Measurements from ENCODE around the gene MAP2K1. TPM values are rescaled to one million over a fixed set of nuclear protein-coding genes. Genes with fewer than 3 reads are reported as not detected.

Gene MAP2K1
- total and polyA plus RNA-seq, 2 of the 4 experiments (the other 2 are of a cell fraction) = 34.7 to 37.8 TPM

DNA sequence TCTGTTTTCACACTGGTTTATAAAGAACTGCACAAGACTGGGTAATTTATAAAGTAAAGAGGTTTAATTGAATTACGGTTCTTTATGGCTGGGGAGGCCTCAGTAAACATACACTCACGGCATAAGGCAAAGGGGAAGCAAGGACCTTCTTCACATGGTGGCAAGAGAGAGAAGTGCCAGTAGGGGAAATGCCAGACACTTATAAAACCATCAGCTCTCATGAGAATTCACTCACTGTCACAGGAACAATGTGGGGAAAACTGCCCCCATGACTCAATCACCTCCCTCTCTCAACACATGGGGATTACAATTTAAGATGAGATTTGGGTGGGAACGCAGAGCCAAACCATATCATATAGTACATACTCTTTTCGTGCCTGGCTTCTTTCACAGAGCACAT lies 42.4 kb downstream of the MAP2K1 start:
- no peak overlapping the region for H4K8ac ChIP-seq (ENCODE audit: low read depth in 2 of 2, low read length in 2 of 2)
- no peak overlapping the region for H2AFZ ChIP-seq (replicated peaks; ENCODE audit: low read length, poor library complexity)
- no peak overlapping the region for H2BK120ac ChIP-seq (ENCODE audit: low read depth, low read length)
- no peak for ATAC-seq (ENCODE audit: low read depth)
- H3K27me3 ChIP-seq (ENCODE audit: control insufficient read depth, insufficient read depth, low read length) = no peaks in the 10 kb centered on the region
- H2BK5ac ChIP-seq (ENCODE audit: low read depth, low read length, poor library complexity, severe bottlenecking) = no peak overlapping the region
- H3K4me1 ChIP-seq (ENCODE audit: control insufficient read depth, insufficient read depth, low read length) = no peaks in the 10 kb centered on the region
- H4K20me1 ChIP-seq (ENCODE audit: insufficient read depth, low read length) = peaks cover 65% of the 10 kb centered on the region
- H4K5ac ChIP-seq (ENCODE audit: low read depth, low read length) = no peak overlapping the region
- peaks cover 53 to 80% of the 10 kb centered on the region in 2 experiments for H3K79me1 ChIP-seq (ENCODE audit: low read depth in 1 of 2, low read length in 2 of 2)
- no peak overlapping the region for H3K4me3 ChIP-seq (ENCODE audit: insufficient read depth, low read depth, low read length)
- H3K9me3 ChIP-seq (ENCODE audit: control insufficient read depth, insufficient read depth, low read length) = no peaks in the 10 kb centered on the region
- intact Hi-C loops (cut with micrococcal nuclease) = no loop called here
- TF ChIP-seq, protein P1, sequence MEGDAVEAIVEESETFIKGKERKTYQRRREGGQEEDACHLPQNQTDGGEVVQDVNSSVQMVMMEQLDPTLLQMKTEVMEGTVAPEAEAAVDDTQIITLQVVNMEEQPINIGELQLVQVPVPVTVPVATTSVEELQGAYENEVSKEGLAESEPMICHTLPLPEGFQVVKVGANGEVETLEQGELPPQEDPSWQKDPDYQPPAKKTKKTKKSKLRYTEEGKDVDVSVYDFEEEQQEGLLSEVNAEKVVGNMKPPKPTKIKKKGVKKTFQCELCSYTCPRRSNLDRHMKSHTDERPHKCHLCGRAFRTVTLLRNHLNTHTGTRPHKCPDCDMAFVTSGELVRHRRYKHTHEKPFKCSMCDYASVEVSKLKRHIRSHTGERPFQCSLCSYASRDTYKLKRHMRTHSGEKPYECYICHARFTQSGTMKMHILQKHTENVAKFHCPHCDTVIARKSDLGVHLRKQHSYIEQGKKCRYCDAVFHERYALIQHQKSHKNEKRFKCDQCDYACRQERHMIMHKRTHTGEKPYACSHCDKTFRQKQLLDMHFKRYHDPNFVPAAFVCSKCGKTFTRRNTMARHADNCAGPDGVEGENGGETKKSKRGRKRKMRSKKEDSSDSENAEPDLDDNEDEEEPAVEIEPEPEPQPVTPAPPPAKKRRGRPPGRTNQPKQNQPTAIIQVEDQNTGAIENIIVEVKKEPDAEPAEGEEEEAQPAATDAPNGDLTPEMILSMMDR (conservative IDR thresholded peaks at IDR 0.05; ENCODE audit: low read depth, low read length) = no peak
- no peak for TF ChIP-seq CEBPB (IDR thresholded peaks at IDR 0.05; ENCODE audit: low read depth, low read length)
- TF ChIP-seq BHLHE40 (IDR thresholded peaks at IDR 0.05; ENCODE audit: low read depth, low read length) = no peak
- no peak for TF ChIP-seq ELK1 (IDR thresholded peaks at IDR 0.05; ENCODE audit: borderline replicate concordance, low read depth, low read length)
- TF ChIP-seq FOS (IDR thresholded peaks at IDR 0.05; ENCODE audit: low read depth, low read length) = no peak
- no peak for TF ChIP-seq NFE2L2 (IDR thresholded peaks at IDR 0.05; ENCODE audit: low read depth, low read length)
- TF ChIP-seq MXI1 (IDR thresholded peaks at IDR 0.05; ENCODE audit: borderline replicate concordance, low read depth, low read length) = no peak
- no peak for TF ChIP-seq USF2 (IDR thresholded peaks at IDR 0.05; ENCODE audit: low read depth, low read length)
- no peak for TF ChIP-seq MAZ (IDR thresholded peaks at IDR 0.05; ENCODE audit: borderline replicate concordance, low read depth, low read length)
- TF ChIP-seq RAD21 (IDR thresholded peaks at IDR 0.05; ENCODE audit: low read length) = no peak
- no peak for TF ChIP-seq MAFK (IDR thresholded peaks at IDR 0.05; ENCODE audit: low read depth, low read length)
- no peak for TF ChIP-seq SMC3 (IDR thresholded peaks at IDR 0.05; ENCODE audit: low read depth, low read length)
- no peak for TF ChIP-seq RCOR1 (IDR thresholded peaks at IDR 0.05; ENCODE audit: insufficient replicate concordance, low read length)
- no peak for TF ChIP-seq CHD1 (IDR thresholded peaks at IDR 0.05; ENCODE audit: low read depth, low read length)
- no peak for TF ChIP-seq POLR2A (IDR thresholded peaks at IDR 0.05; ENCODE audit: low read depth, low read length)
- TF ChIP-seq RFX5 (IDR thresholded peaks at IDR 0.05; ENCODE audit: low read depth, low read length) = no peak
- H3K14ac ChIP-seq (replicated peaks; ENCODE audit: low read depth, low read length) = no peak overlapping the region
- H3K18ac ChIP-seq (ENCODE audit: low read depth, low read length) = no peak overlapping the region
- no peak overlapping the region for H3K23ac ChIP-seq (ENCODE audit: low read depth, low read length)
- H2BK20ac ChIP-seq (ENCODE audit: low read depth, low read length) = no peak overlapping the region
- BruUV-seq (replicated peaks) = no TSS peak
- POLR2A ChIA-PET (ENCODE audit: unreplicated experiment) = no interaction called here
- no peaks in the 10 kb centered on the region for H3K36me3 ChIP-seq (ENCODE audit: control insufficient read depth, insufficient read depth, low read length)
- H3K9ac ChIP-seq (ENCODE audit: low read depth, low read length) = no peak overlapping the region
- peaks cover 6% of the 10 kb centered on the region for H3K9me1 ChIP-seq (ENCODE audit: insufficient read depth, low read length)
- H3K56ac ChIP-seq (ENCODE audit: extremely low read depth, insufficient read depth, low read length) = no peak overlapping the region
- in situ Hi-C loops (cut with MboI; ENCODE audit: low sequenced_read_pairs) = no loop called here
- no peak overlapping the region for H3K4me2 ChIP-seq (ENCODE audit: low read depth, low read length)
- dilution Hi-C loops (cut with HindIII; ENCODE audit: low sequenced_read_pairs, unreplicated experiment) = no loop called here
- DNase-seq = no peak
- H4K91ac ChIP-seq (ENCODE audit: insufficient read depth, low read depth, low read length) = no peak overlapping the region
- CTCF ChIA-PET = no interaction called here
- H2BK15ac ChIP-seq (ENCODE audit: low read depth, low read length) = no peak overlapping the region
- H2AK9ac ChIP-seq (replicated peaks; ENCODE audit: low read depth, low read length, poor library complexity) = no peak overlapping the region
- no peak overlapping the region for H3K4ac ChIP-seq (ENCODE audit: low read depth, low read length)
- WGBS, 2 experiments (ENCODE audit: extremely low coverage in 2 of 2, insufficient read length in 1 of 2) = no CpG with 5 or more reads among the region's 4 CpGs
- no peak overlapping the region for H2AK5ac ChIP-seq (ENCODE audit: low read depth, low read length)
- no peak overlapping the region for H3K27ac ChIP-seq (ENCODE audit: insufficient read depth, low read length)

Data from IMR-90 (cell line).